ENCODE data around the gene IPO13. TPM values are rescaled to one million over a fixed set of nuclear protein-coding genes. Genes with fewer than 3 reads are reported as not detected.

The IPO13 gene
- total and polyA plus RNA-seq, 2 donors from 2014 or later: 33.8 to 56.1 TPM

- Histone ChIP-seq H3K36me3 (ENCODE audit: control insufficient read depth in 2 of 3, insufficient read depth in 3 of 3, low read length in 3 of 3) (peaks cover 0 to 7% (median 2%) of the 10 kb centered on the region in 3 donors), H3K9me3 (ENCODE audit: control insufficient read depth in 2 of 3, insufficient read depth in 1 of 3, low read length in 3 of 3) (no peaks in the 10 kb centered on the region), H3K9ac (ENCODE audit: low read length in 3 of 3) (no peak overlapping the region), H3K4me3 (ENCODE audit: low read length in 3 of 3) (no peak overlapping the region), H3K4me1 (ENCODE audit: control insufficient read depth in 2 of 3, insufficient read depth in 2 of 3, low read depth in 1 of 3, low read length in 3 of 3) (peaks cover 0 to 21% (median 20%) of the 10 kb centered on the region in 3 donors), H3K27me3 (ENCODE audit: control insufficient read depth, insufficient read depth, low read length) (no peaks in the 10 kb centered on the region), H3K27ac (ENCODE audit: low read depth in 2 of 2, low read length in 2 of 2) (no peak overlapping the region)
- intact Hi-C loops (cut with DNase I): no loop called here
- DNase-seq: peak in 3 of 5 donors; percentile 44 to 58 (median 49)
- TF ChIP-seq CTCF (IDR thresholded peaks at IDR 0.05; ENCODE audit: borderline replicate concordance, extremely low read depth, insufficient read depth): no peak
- FAIRE-seq: no peak
Measured at GRCh38 chr1:43983253-43983899, 36.6 kb downstream of the IPO13 start.

GRCh38 chr1:43984855-43985254 lies 38.1 kb downstream of the IPO13 start:
- no peak for FAIRE-seq
- no peak for DNase-seq

GRCh38 chr1:43985984-43986595 lies 39.3 kb downstream of the IPO13 start:
- Histone ChIP-seq H3K36me3 (ENCODE audit: control insufficient read depth in 2 of 3, insufficient read depth in 3 of 3, low read length in 3 of 3) (peaks cover 0 to 5% (median 2%) of the 10 kb centered on the region in 3 donors), H3K27me3 (ENCODE audit: control insufficient read depth, insufficient read depth, low read length) (no peaks in the 10 kb centered on the region), H3K9ac (ENCODE audit: low read length in 3 of 3) (no peak overlapping the region), H3K27ac (ENCODE audit: low read depth in 2 of 2, low read length in 2 of 2) (no peak overlapping the region), H3K4me3 (ENCODE audit: low read length in 3 of 3) (no peak overlapping the region), H3K4me1 (ENCODE audit: control insufficient read depth in 2 of 3, insufficient read depth in 2 of 3, low read depth in 1 of 3, low read length in 3 of 3) (peaks cover 0 to 17% (median 13%) of the 10 kb centered on the region in 3 donors), H3K9me3 (ENCODE audit: control insufficient read depth in 2 of 3, insufficient read depth in 1 of 3, low read length in 3 of 3) (no peaks in the 10 kb centered on the region)
- TF ChIP-seq CTCF (IDR thresholded peaks at IDR 0.05; ENCODE audit: borderline replicate concordance, extremely low read depth, insufficient read depth): no peak
- no peak for FAIRE-seq
- DNase-seq: no peak
- intact Hi-C loops (cut with DNase I): no loop called here

More at GRCh38 chr1:43984855-43985254, 38.1 kb downstream of the IPO13 start:
- intact Hi-C loops (cut with DNase I): no loop called here
- Histone ChIP-seq H3K4me3 (ENCODE audit: low read length in 3 of 3) (no peak overlapping the region), H3K27ac (ENCODE audit: low read depth in 2 of 2, low read length in 2 of 2) (no peak overlapping the region), H3K9me3 (ENCODE audit: control insufficient read depth in 2 of 3, insufficient read depth in 1 of 3, low read length in 3 of 3) (no peaks in the 10 kb centered on the region), H3K4me1 (ENCODE audit: control insufficient read depth in 2 of 3, insufficient read depth in 2 of 3, low read depth in 1 of 3, low read length in 3 of 3) (peaks cover 0 to 19% (median 16%) of the 10 kb centered on the region in 3 donors), H3K27me3 (ENCODE audit: control insufficient read depth, insufficient read depth, low read length) (no peaks in the 10 kb centered on the region), H3K36me3 (ENCODE audit: control insufficient read depth in 2 of 3, insufficient read depth in 3 of 3, low read length in 3 of 3) (peaks cover 0 to 5% (median 2%) of the 10 kb centered on the region in 3 donors), H3K9ac (ENCODE audit: low read length in 3 of 3) (no peak overlapping the region)
- TF ChIP-seq CTCF (IDR thresholded peaks at IDR 0.05; ENCODE audit: borderline replicate concordance, extremely low read depth, insufficient read depth): no peak

Data from kidney (tissue), 14 donors.